GM19328 (cell line): ENCODE data around the gene TBC1D3B.
"Not testable (repeated sequence)": the region's sequence is repeated elsewhere in the genome, so short reads cannot be mapped to it uniquely, and the experiment has no call there.

ENCODE experiments used
- ATAC-seq: cut with Tn5 transposase; IDR thresholded peaks from one replicate; pipeline ENCODE4 v1.9.1; 2021; ENCODE audit warnings: mild to moderate bottlenecking, moderate library complexity; ENCODE audit not compliant: unreplicated experiment

TBC1D3B gene

GRCh38 chr17:36182176-36183000 lies 6.0 kb upstream of the TBC1D3B start:
- ATAC-seq = no peak

- ATAC-seq = not testable (repeated sequence)
These were observed 5.2 kb upstream of the TBC1D3B start for GRCh38 chr17:36181446-36182175.

GRCh38 chr17:36168836-36169235 lies 7.6 kb downstream of the TBC1D3B start:
- not testable (repeated sequence) for ATAC-seq

- ATAC-seq = no peak
These were observed 22.4 kb downstream of the TBC1D3B start for GRCh38 chr17:36153895-36154610.

GRCh38 chr17:36152639-36153120 lies 23.8 kb downstream of the TBC1D3B start:
- ATAC-seq = no peak

GRCh38 chr17:36151891-36152638 lies 24.4 kb downstream of the TBC1D3B start:
- no peak for ATAC-seq

- ATAC-seq = no peak
These were observed 27.1 kb downstream of the TBC1D3B start for GRCh38 chr17:36149296-36149820.

- ATAC-seq = no peak
These were observed 27.7 kb downstream of the TBC1D3B start for GRCh38 chr17:36148559-36149295.

- ATAC-seq = no peak
These were observed 28.8 kb downstream of the TBC1D3B start for GRCh38 chr17:36147601-36148000.

- ATAC-seq = no peak
These were observed 31.3 kb downstream of the TBC1D3B start for GRCh38 chr17:36144981-36145729.

GRCh38 chr17:36144014-36144413 lies 32.4 kb downstream of the TBC1D3B start:
- no peak for ATAC-seq

- no peak for ATAC-seq
These were observed 33.6 kb downstream of the TBC1D3B start for GRCh38 chr17:36142806-36143205.

- no peak for ATAC-seq
These were observed 34.2 kb downstream of the TBC1D3B start for GRCh38 chr17:36142235-36142634.

GRCh38 chr17:36136439-36136838 lies 40.0 kb downstream of the TBC1D3B start:
- ATAC-seq = no peak

- no peak for ATAC-seq
These were observed 40.4 kb downstream of the TBC1D3B start for GRCh38 chr17:36136036-36136435.

GRCh38 chr17:36135465-36135864 lies 41.0 kb downstream of the TBC1D3B start:
- no peak for ATAC-seq

- no peak for ATAC-seq
These were observed 42.7 kb downstream of the TBC1D3B start for GRCh38 chr17:36133602-36134236.

GRCh38 chr17:36132421-36132831 lies 44.0 kb downstream of the TBC1D3B start:
- no peak for ATAC-seq
